Suprapubic skin (tissue), 4 donors: ENCODE measurements around the gene ADAMTS3.

Source experiments
- CTCF ChIP-seq, 2 donors: fragments of 200-600 bp in 1 of 2; fragments of 450-650 bp in 1 of 2; sonication (generic) in 1 of 2; IDR thresholded peaks; one replicate each; pipeline ENCODE4 v1.5.1; 2016 to 2019; ENCODE audit warnings: antibody characterized with exemption in 2 of 2, mild to moderate bottlenecking in 1 of 2, moderate library complexity in 1 of 2
- EP300 ChIP-seq: sonication (generic); formaldehyde crosslinking; IDR thresholded peaks from one replicate; pipeline ENCODE4 v1.6.1; 2017; ENCODE audit warnings: antibody characterized with exemption
- POLR2AphosphoS5 ChIP-seq, 3 donors: sonication (generic); formaldehyde crosslinking; IDR thresholded peaks; one replicate each; pipeline ENCODE4 v1.6.1; 2017; ENCODE audit warnings: antibody characterized with exemption in 3 of 3

GRCh38 chr4:72473434-72473900 is 95.6 kb downstream of the ADAMTS3 start:
- no peak for TF ChIP-seq POLR2AphosphoS5 (IDR thresholded peaks at IDR 0.05)
- no peak for TF ChIP-seq CTCF (IDR thresholded peaks at IDR 0.05)
- no peak for TF ChIP-seq EP300
